GM19238 (cell line): ENCODE measurements around the gene KRT74.

Experiments used
- DNase-seq: peaks from one replicate; pipeline ENCODE4 v3.0.0; 2011; ENCODE audit warnings: low spot score; ENCODE audit not compliant: insufficient read length

KRT74 gene

DNA sequence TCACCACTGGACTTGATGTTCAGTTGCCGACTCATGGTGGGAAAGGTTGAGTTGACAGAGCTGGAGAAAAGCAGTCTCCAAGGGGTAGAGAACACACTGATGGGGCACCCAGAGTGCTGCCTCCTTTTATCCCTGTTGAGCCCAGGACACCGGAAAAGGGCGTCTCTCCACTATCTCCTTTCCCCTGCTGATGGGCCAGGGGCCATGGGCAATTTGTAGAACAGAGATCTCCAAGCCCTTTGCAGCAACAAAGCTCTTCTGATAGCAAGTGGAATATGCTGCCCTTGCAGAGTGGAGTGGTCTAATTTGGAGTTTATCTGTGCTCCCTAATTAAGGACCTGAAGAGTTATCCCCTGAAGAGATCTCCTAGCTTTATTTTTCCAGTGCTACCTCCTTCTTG is at the start of gene KRT74:
Gene KRT74, minus strand, starts transcription at position 101 of the 400 bp plus-strand sequence. Its CDS starts 66 bp downstream, at position 35.
- no peak for DNase-seq

GRCh38 chr12:52622349-52622748 is 48.7 kb upstream of the KRT74 start:
- DNase-seq = no peak

GRCh38 chr12:52618866-52619265 is 45.2 kb upstream of the KRT74 start:
- no peak for DNase-seq

DNA sequence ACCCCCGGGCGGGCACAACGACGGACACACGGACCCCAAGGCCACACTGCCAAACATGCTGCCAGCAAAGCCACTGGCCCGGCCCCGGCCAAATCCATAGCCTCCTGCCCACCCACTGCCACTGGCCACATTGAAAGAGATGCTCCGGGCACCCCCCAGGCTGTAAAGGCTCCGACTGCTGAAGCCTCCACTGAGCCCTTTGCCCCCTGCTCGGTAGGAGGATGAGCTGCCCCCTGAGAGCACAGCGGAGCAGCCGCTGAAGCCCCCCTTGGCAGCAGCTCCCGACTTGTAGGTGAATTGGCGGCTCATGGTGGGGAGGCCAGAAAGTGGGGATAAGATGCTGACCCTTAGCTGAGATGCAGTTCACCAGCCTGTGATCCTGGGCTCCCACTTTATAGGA is 44.6 kb upstream of the KRT74 start, which contains the start of gene KRT73:
Gene KRT73, minus strand, starts transcription at position 344 of the 400 bp plus-strand sequence. Its CDS starts 35 bp downstream, at position 309.
- DNase-seq = no peak

GRCh38 chr12:52617403-52617785 is 43.8 kb upstream of the KRT74 start:
- no peak for DNase-seq

GRCh38 chr12:52616680-52617402 is 43.2 kb upstream of the KRT74 start:
- DNase-seq = no peak

GRCh38 chr12:52615912-52616311 is 42.3 kb upstream of the KRT74 start:
- no peak for DNase-seq

- no peak for DNase-seq
These were observed 41.7 kb upstream of the KRT74 start for GRCh38 chr12:52615208-52615868.

DNA sequence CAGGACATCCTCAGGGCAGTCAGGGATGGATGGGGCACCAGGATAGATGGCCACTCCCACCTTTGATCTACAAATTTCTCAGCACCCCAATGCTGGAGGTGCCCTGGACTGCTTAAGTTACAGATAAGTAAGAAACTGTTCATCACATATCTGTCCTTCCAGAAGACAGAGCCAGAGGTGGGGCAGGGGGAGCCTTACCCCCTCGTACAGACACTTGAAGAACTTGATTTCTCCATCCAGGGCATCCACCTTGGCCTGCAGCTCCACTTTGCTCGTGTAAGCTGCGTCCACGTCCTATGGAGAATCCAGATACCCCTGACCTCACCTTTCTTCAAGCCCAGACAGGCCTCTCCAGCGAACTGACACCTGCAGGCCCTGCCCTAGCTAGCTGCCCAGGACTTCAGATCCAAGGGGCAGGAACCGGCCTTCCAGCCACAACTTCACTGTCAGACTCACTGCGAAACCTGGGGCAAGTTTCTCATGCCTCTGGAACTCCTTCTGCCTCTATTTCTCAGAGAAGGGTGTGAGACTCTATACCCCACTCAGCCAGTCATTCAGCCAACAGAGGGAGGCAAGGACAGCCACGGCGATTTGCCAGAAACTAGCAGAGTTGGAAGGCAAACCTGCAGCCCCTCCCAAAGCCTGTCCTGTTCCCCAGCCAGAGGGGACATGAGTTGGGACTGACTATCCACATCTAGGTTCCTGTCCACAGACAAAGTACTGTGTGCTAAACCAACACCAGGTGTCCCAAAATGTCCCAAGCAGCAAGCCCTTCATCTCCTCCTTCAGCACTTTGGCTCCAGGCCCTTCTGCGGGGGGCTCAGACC is 41.0 kb upstream of the KRT74 start:
- no peak for DNase-seq

DNA sequence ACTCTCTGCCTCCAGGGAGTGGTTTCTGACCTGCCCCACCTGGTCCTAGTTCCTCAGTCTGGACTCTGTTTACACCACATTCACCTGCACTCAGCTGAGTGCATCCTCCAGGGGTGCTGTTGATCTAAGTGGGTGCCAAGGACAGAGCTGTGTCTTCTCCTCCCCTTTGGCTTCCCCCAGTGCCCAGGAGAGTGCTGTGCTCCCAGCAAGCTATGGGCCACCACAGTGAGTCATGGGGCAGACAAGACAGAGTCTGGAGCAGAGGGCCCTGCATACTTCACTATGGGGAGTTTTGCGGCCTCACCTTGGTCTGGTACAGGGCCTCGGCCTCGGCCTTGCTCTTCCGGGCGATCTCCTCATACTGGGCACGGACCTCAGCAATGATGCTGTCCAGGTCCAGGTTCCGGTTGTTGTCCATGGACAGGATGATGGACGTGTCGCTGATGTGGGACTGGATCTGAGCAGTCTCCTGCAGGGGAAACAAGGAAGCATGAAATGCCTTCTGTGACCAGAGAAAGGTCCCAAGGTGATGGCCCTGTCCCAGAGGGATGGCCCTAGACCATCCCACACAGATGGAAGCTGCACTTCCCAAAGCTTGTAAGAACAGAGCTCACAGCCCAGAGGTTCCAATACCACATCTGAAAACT is 39.9 kb upstream of the KRT74 start:
- DNase-seq = no peak

DNA sequence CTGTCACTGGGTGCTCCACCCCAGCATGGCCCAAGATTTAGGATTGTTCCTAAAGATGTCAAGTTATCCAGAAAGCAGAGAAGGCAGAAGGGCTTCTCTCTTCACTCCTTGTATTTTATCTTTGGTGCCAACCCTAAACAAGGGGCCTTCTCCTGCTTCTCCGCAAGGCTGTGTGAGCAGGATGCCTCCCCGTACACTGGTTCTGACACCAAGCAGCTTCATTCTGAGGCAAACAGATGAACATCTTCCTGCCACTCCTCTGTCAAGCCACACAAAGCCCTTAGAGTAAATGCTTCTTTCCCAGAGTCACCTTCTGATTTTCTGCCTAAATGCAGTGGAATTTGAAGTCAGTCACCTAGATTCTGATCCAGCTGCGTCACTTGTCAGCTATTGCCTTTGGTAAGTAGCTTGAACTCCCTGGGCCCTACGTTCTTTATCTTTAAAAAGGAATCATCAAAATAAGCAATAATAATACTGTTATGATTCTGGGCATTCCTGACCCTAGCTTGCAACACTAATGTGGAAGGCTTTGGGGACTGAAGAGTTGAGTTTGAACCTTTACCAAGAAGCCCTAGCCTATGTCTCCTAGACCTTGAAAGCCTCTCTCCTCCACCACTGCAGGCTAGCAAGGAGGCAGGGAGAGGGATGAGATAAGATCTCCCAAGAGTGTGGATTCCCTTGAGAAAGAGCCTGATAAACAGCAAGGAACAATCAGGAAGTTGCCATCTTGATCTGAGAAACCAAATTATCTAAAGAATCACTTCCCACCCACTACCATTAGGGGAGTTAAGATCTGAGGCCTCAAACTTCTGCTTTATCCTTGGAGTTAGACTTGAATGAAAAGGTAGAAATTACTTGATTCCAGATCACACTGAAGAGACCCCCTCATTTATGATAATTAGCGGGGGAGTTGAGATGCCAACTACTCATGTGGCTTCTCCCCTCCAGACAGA is 39.1 kb upstream of the KRT74 start:
- no peak for DNase-seq

GRCh38 chr12:52611080-52611468 is 37.4 kb upstream of the KRT74 start:
- no peak for DNase-seq

- no peak for DNase-seq
These were observed 35.4 kb upstream of the KRT74 start for GRCh38 chr12:52608826-52609630.

DNA sequence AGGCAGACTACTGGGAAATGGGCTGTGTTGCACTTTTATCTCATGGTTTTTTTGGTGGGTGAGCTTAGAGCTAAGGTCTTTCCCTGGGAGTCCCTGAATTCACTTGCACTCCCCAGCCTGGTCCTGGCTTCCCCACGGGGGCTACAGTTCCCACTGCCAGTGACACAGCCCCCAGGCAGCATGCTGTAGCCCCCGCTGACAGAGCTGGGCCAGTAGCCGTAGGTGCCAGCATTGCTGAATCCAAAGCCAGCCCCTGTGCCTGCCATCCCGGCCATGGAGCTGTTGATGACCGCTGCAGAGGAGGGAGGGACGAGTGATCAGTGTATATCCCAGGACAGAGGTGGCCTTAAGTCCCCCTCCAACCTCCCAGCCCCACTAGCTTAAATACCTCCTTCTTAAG is 34.5 kb upstream of the KRT74 start:
- no peak for DNase-seq

GRCh38 chr12:52607314-52607713 is 33.7 kb upstream of the KRT74 start:
- DNase-seq = no peak

GRCh38 chr12:52606581-52607218 is 33.1 kb upstream of the KRT74 start:
- no peak for DNase-seq

- DNase-seq = no peak
These were observed 32.5 kb upstream of the KRT74 start for GRCh38 chr12:52606096-52606495.

DNA sequence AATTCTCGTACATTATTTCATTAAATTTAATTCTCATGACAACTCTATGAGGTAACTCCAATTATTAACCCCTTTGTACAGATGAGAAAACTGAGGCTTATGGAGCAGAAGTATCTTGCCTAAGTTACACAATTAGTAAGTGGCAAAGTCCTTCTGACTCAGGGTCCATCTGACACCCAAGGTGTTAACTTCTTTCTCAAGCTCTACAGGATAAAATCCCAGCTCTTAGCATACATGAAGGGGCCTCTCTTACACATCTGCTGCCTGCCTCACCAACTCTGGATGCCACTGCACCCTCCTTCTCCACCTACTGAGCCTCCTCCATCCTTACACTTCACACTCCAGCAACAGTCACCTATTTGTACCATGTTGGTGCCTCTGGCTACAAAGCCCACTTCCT is 31.9 kb upstream of the KRT74 start:
- DNase-seq = no peak

DNA sequence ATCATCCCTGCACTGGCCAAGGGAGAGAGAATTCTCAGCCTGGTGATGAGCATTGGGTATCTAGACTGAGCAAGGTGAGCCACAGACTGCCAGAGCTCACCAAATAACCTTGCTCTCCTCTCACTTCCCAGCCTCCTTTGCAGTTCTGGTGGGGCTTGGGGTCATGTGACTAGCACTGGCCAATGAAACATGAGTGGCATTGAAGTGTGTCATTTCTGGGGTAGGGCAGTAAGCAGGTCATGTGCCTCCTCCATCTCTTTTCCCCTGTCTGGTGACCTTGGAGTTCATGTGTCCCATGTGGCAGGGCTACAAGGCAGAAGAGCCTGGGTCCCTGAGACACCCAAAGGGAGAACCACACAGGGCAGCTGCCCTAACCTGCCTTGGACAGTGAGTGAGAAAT is 31.2 kb upstream of the KRT74 start:
- no peak for DNase-seq
